ENCODE measurements around the gene RARS2.
"Not testable (repeated sequence)": the region's sequence is repeated elsewhere in the genome, so short reads cannot be mapped to it uniquely, and the experiment has no call there.

The RARS2 gene

DNA sequence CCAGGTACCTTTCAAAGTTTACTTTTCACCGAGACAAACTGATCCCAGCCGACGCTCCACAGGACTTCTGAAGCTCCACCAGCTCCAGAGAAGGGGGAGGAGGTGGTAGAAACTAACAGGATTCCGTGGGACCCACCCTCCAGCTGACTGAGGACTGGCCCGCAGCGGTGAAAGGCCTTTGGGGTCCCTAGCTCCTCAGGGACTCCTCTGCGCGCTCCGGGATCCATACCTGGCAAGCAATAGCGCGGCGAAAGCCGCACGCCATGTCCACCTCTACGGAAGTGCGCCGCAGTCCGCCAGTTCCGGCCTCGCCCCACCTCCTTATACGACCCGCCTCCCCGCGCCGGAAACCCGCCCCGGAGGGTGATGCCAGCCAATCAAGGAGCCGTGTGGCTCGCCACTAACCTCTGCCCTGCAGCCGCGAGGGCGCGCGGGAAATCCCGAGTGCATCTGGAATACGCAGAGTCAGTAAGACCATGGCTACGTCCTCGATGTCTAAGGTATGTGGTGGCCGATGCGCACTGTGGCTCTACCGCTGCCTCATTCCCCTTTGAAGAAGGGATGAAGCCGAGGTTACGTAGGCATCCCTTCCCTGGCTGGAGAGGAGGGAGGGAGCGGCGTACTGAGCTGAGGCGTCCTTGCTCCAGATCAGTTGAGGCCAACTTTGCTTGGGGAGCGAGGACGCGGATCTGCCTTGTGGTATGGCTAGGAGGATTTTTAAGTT is at the start of gene RARS2, which contains the start of gene ORC3:
TSS of gene RARS2 (minus strand) at position 295 of the 724 bp plus-strand sequence. CDS start at position 265, 30 bp downstream.
TSS of gene ORC3 (plus strand) at position 443 of the 724 bp plus-strand sequence. CDS start at position 477, 34 bp downstream.
- DNase-seq (ENCODE audit: low spot score), result peak; percentile 99

GRCh38 chr6:87639373-87639772 is 49.6 kb upstream of the RARS2 start:
- DNase-seq (ENCODE audit: low spot score), result no peak

- DNase-seq (ENCODE audit: low spot score), result no peak
Measured at GRCh38 chr6:87637106-87637505, 47.3 kb upstream of the RARS2 start.

- no peak for DNase-seq (ENCODE audit: low spot score)
Measured at GRCh38 chr6:87636315-87636714, 46.5 kb upstream of the RARS2 start.

GRCh38 chr6:87633851-87634250 is 44.1 kb upstream of the RARS2 start:
- DNase-seq (ENCODE audit: low spot score), result no peak

DNA sequence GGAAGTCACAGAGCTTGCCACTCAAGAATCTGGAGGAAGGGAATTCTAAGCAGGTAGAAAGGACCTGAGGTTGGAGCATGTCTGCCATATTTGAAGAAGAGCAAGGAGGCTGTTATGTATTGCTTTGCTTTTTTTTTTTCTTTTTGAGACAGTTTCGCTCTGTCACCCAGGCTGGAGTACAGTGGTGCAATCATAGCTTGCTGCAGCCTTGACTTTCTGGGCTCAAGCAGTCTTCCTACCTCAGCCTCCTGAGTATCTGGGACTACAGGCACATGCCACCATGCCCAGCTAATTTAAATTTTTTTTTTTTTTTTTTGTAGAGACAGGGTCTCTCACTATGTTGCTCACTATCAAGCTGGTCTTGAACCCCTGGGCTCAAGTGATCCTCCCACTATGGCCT is 41.0 kb upstream of the RARS2 start:
- DNase-seq (ENCODE audit: low spot score), result no peak

GRCh38 chr6:87628881-87629280 is 39.1 kb upstream of the RARS2 start:
- DNase-seq (ENCODE audit: low spot score), result no peak

- no peak for DNase-seq (ENCODE audit: low spot score)
Measured at GRCh38 chr6:87628424-87628823, 38.6 kb upstream of the RARS2 start.

- no peak for DNase-seq (ENCODE audit: low spot score)
Measured at GRCh38 chr6:87623248-87623647, 33.5 kb upstream of the RARS2 start.

- no peak for DNase-seq (ENCODE audit: low spot score)
Measured at GRCh38 chr6:87618531-87618930, 28.7 kb upstream of the RARS2 start.

DNA sequence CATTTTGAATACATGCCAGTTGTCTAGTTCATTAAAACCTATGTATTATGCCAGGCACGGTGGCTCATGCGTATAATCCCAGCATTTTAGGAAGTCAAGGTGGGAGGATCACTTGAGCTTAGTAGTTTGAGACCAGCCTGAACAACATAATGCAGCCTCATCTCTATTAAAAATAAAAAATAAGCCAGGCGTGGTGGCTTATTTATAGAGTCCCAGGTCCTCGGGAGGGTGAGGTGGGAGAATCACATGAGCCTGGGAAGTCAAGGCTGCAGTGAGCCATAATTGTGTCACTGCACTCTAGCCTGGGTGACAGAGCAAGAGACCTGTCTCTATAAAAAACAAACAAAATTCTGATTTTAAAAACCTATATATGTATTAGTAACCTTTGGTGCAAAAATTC is 27.6 kb upstream of the RARS2 start:
- no peak for DNase-seq (ENCODE audit: low spot score)

DNA sequence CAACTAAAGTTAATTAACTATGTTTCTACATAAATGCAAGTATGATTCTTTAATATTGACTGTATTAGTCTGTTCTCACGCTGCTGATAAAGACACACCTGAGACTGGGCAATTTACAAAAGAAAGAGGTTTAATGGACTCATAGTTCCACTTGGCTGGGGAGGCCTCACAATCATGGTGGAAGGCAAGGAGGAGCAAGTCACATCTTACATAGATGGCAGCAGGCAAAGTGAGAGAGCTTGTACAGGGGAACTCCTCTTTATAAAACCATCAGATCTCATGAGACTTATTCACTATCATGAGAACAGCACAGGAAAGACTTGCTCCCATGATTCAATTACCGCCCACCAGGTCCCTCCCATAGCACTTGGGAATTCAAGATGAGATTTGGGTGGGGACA is 23.2 kb upstream of the RARS2 start:
- not testable (repeated sequence) for DNase-seq (ENCODE audit: low spot score)

GRCh38 chr6:87608802-87609201 is 19.0 kb upstream of the RARS2 start:
- no peak for DNase-seq (ENCODE audit: low spot score)

- DNase-seq (ENCODE audit: low spot score), result no peak
Measured at GRCh38 chr6:87606199-87606598, 16.4 kb upstream of the RARS2 start.

GRCh38 chr6:87600576-87600975 is 10.8 kb upstream of the RARS2 start:
- no peak for DNase-seq (ENCODE audit: low spot score)

- DNase-seq (ENCODE audit: low spot score), result no peak
Measured at GRCh38 chr6:87590990-87591389, 1.2 kb upstream of the RARS2 start.

- no peak for DNase-seq (ENCODE audit: low spot score)
Measured at GRCh38 chr6:87590417-87590880, 662 bp upstream of the RARS2 start.

GRCh38 chr6:87588756-87589407 is 905 bp downstream of the RARS2 start:
- DNase-seq (ENCODE audit: low spot score), result no peak

DNA sequence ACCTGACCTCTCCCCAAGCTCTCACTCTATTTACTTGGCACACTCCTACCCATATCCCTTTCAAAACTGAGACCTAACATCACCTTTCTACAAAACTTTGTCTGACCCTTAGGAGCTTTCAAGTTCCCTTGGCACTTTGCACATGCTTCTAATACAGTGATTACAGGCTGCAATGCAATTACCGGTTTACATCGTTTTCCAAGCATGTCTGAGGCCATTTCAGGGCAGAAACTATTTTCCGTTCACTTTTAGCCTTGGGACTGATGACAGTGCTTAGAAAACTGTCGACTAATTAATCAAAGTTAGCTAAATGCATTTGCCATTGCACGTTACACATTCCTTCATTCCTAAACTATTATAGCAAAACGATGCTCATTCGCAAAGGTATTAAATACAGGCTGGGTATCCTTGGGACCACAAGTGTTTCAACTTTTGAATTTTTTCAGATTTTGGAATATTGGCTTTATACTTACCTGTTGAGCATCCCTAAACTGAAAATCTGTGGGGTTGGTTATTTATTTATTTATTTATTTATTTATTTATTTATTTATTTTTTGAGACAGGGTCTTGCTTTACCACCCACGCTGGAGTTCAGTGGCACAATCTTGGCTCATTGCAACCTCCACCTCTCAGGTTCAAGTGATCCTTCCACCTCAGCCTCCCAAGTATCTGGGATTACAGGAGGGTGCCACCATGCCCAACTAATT is 3.3 kb downstream of the RARS2 start:
- DNase-seq (ENCODE audit: low spot score), result no peak

- DNase-seq (ENCODE audit: low spot score), result no peak
Measured at GRCh38 chr6:87583822-87584221, 6.0 kb downstream of the RARS2 start.

DNA sequence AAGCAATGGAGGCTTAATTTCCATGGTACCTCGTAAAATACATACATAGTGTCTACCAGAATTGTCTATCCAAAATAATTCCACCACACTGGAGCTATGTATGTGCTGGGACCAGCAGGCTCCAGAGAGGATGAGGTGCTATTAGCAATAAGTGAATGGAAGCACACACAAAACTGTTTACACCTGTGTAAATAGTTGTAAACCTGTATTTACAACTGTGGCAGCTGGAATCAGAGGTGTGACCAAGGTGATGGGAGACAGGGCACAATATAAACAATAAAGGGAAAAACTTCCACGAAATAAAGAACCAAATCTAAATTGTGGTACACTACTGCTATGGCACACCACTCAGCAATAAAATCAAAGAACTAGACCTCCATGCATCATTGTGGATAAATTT is 14.4 kb downstream of the RARS2 start:
- DNase-seq (ENCODE audit: low spot score), result no peak

DNA sequence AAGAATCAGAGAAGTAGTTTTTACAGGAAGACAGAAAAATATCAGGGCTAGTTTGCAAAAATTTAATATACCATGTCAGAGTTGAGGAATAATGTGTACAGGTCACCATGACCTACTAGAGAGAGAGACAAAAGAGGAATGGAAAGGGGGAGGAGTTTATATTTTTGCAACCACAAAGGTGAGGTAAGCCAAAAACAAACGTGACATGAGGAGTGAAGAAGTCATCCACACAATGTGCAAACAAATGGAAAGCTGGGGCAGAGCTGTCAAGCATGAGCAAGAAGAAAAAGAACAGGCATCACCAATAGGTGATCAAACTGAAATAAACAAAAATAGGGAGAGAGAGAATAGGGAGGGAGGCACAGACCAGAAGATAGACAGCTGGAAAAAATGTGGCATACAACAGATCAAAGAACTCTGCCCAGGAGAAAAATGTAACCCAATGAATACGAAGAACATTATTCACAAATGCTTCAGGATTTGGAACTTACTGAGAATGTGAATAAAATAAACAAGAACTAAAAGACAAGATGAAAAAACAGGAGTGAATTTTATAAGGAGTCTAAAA is 15.5 kb downstream of the RARS2 start:
- no peak for DNase-seq (ENCODE audit: low spot score)

Measured in D341Med (cell line).